Kidney (tissue), 14 donors: Measurements from ENCODE around the gene SLC38A11. TPM values are rescaled to one million over a fixed set of nuclear protein-coding genes. Genes with fewer than 3 reads are reported as not detected.

Experiments used
- DNase-seq, 5 donors: peaks; one replicate each; pipeline ENCODE4 v3.0.0-alpha.2; 2013 to 2020
- FAIRE-seq: peaks from 2 replicates; lab custom pipeline; 2012; peaks lifted over from hg19 to GRCh38; lab: Jason Lieb, UNC
- H3K27ac ChIP-seq, 2 donors: one replicate each; pipeline ENCODE4 v1.7.0; 2013; ENCODE audit warnings: low read depth in 2 of 2, low read length in 2 of 2, inconsistent platforms in 1 of 2
- H3K27me3 ChIP-seq: one replicate; pipeline ENCODE4 v1.7.1; 2013; ENCODE audit warnings: low read length, inconsistent platforms; ENCODE audit not compliant: control insufficient read depth, insufficient read depth
- H3K36me3 ChIP-seq, 3 donors: one replicate each; pipeline versions ENCODE4 v1.7.0 to v1.7.1; 2013; ENCODE audit warnings: low read length in 3 of 3, control low read depth in 1 of 3, inconsistent platforms in 1 of 3; ENCODE audit not compliant: insufficient read depth in 3 of 3, control insufficient read depth in 2 of 3
- H3K4me1 ChIP-seq, 3 donors: one replicate each; pipeline versions ENCODE4 v1.7.0 to v1.7.1; 2013; ENCODE audit warnings: low read length in 3 of 3, inconsistent platforms in 1 of 3, low read depth in 1 of 3; ENCODE audit not compliant: control insufficient read depth in 2 of 3, insufficient read depth in 2 of 3
- H3K4me3 ChIP-seq, 3 donors: one replicate each; pipeline versions ENCODE4 v1.7.0 to v1.8.1; 2013; ENCODE audit warnings: low read length in 3 of 3, control low read depth in 1 of 3, inconsistent platforms in 1 of 3
- H3K9ac ChIP-seq, 3 donors: one replicate each; pipeline versions ENCODE4 v1.7.0 to v1.7.1; 2013; ENCODE audit warnings: low read length in 3 of 3, control low read depth in 1 of 3, inconsistent platforms in 1 of 3
- H3K9me3 ChIP-seq, 3 donors: one replicate each; pipeline versions ENCODE4 v1.7.0 to v1.7.1; 2013; ENCODE audit warnings: low read length in 3 of 3, control low read depth in 1 of 3, inconsistent platforms in 1 of 3; ENCODE audit not compliant: control insufficient read depth in 2 of 3, insufficient read depth in 1 of 3
- intact Hi-C: fragments of 100-400 bp; cut with DNase I; formaldehyde crosslinking; loops from one replicate; pipeline ENCODE4 v1.11.1; 2022
- polyA plus RNA-seq: library from polyadenylated mRNA; stranded (reverse); fragments of 350-450 nt; fragmentation: Illumina TruSeq; extraction: RNeasy Lipid Tissue Mini Kit (QIAGEN cat#74804); gene quantifications from one replicate; pipeline ENCODE4 v1.2.3, GENCODE V29; 2014; ENCODE audit warnings: low read depth, low replicate concordance; ENCODE audit not compliant: insufficient read depth
- total RNA-seq: library from RNA; stranded (reverse); fragmentation: NEBNext Ultra II Directional; extraction: Animal tissue kit (Norgen Biotek cat#: 25700); gene quantifications from one replicate; pipeline ENCODE4 v1.2.1, GENCODE V29; 2021
- TF ChIP-seq, protein P1 (sequence below): IDR thresholded peaks from 3 replicates; pipeline ENCODE4 v1.5.1; 2012; ENCODE audit warnings: mild to moderate bottlenecking, moderate library complexity, borderline replicate concordance; ENCODE audit not compliant: insufficient read depth; ENCODE audit errors: extremely low read depth
- donor health status: control.
- donor health status: control.
- donor health status: control.
- donor health status: control.
- donor health status: control.
- donor health status: DM: yes; HTN: yes; CAD: no.
- donor health status: Normal renal cell carcinoma (clear cell type).

SLC38A11 gene
- total and polyA plus RNA-seq, 2 donors from 2014 or later: 6.5 to 20.0 TPM

DNA sequence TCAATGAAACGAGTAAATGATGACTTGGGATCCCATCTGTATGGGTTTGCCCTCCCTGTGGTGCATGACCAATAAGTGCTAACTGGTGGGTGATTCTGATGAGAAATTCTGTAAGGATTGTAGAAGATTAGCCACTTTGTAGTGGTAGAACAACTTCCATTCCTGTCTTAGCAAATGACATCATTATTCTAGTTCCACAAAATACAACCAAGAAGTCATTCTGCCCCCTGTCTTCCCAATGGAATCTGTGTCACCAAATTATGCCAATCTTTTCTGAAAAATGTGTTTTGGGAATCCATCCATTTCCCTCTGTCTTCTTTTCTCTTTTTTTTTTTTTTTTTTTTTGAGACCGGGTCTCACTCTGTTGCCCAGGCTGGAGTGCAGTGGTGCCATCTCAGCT is 48.4 kb downstream of the SLC38A11 start:
- TF ChIP-seq, protein P1, sequence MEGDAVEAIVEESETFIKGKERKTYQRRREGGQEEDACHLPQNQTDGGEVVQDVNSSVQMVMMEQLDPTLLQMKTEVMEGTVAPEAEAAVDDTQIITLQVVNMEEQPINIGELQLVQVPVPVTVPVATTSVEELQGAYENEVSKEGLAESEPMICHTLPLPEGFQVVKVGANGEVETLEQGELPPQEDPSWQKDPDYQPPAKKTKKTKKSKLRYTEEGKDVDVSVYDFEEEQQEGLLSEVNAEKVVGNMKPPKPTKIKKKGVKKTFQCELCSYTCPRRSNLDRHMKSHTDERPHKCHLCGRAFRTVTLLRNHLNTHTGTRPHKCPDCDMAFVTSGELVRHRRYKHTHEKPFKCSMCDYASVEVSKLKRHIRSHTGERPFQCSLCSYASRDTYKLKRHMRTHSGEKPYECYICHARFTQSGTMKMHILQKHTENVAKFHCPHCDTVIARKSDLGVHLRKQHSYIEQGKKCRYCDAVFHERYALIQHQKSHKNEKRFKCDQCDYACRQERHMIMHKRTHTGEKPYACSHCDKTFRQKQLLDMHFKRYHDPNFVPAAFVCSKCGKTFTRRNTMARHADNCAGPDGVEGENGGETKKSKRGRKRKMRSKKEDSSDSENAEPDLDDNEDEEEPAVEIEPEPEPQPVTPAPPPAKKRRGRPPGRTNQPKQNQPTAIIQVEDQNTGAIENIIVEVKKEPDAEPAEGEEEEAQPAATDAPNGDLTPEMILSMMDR: no peak
- Histone ChIP-seq H3K27me3 (no peaks in the 10 kb centered on the region), H3K4me3 (no peak overlapping the region), H3K27ac (no peak overlapping the region), H3K9ac (no peak overlapping the region), H3K9me3 (no peaks in the 10 kb centered on the region), H3K36me3 (no peaks in the 10 kb centered on the region), H3K4me1 (peaks cover 0 to 3% (median 0%) of the 10 kb centered on the region in 3 donors)
- intact Hi-C loops: no loop called here
- FAIRE-seq (no peak), DNase-seq (no peak)

DNA sequence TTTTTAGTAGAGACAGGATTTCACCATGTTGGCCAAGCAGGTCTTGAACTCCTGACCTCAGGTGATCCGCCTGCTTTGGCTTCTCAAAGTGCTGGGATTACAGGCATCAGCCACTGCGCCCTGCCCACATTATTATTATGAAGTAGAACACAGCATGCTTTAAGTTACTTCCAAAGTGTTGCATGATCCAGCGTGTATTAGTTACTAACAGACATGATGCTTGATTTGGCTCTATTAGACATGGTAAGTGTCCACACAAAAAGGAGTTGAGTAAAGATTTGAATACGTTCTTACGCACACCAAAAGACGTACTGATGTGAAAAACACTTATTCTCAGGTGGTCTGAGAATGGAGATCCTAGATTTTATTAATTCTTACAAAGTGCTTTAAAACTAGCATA is 50.0 kb downstream of the SLC38A11 start:
- no peak for FAIRE-seq
- peaks cover 0 to 3% (median 0%) of the 10 kb centered on the region in 3 donors for H3K4me1 ChIP-seq
- H3K4me3 ChIP-seq: no peak overlapping the region
- H3K36me3 ChIP-seq: no peaks in the 10 kb centered on the region
- DNase-seq: no peak
- no peak overlapping the region for H3K9ac ChIP-seq
- TF ChIP-seq, protein P1: no peak
- no peaks in the 10 kb centered on the region for H3K27me3 ChIP-seq
- intact Hi-C loops: no loop called here
- no peak overlapping the region for H3K27ac ChIP-seq
- H3K9me3 ChIP-seq: no peaks in the 10 kb centered on the region

- no peaks in the 10 kb centered on the region for H3K36me3 ChIP-seq
- H3K4me3 ChIP-seq: no peak overlapping the region
- no peaks in the 10 kb centered on the region for H3K27me3 ChIP-seq
- H3K27ac ChIP-seq: no peak overlapping the region
- no peak for DNase-seq
- TF ChIP-seq, protein P1: no peak
- intact Hi-C loops: no loop called here
- no peak overlapping the region for H3K9ac ChIP-seq
- no peaks in the 10 kb centered on the region for H3K4me1 ChIP-seq
- no peak for FAIRE-seq
- no peaks in the 10 kb centered on the region for H3K9me3 ChIP-seq
Observed at GRCh38 chr2:164903951-164904350, 51.4 kb downstream of the SLC38A11 start.

- H3K4me1 ChIP-seq: peaks cover 0 to 2% (median 0%) of the 10 kb centered on the region in 3 donors
- intact Hi-C loops: no loop called here
- H3K4me3 ChIP-seq: no peak overlapping the region
- TF ChIP-seq, protein P1: no peak
- FAIRE-seq: no peak
- H3K9ac ChIP-seq: no peak overlapping the region
- no peaks in the 10 kb centered on the region for H3K36me3 ChIP-seq
- no peaks in the 10 kb centered on the region for H3K9me3 ChIP-seq
- no peaks in the 10 kb centered on the region for H3K27me3 ChIP-seq
- no peak for DNase-seq
- no peak overlapping the region for H3K27ac ChIP-seq
Observed at GRCh38 chr2:164903204-164903603, 52.1 kb downstream of the SLC38A11 start.
